OCI-LY3 (cell line): ENCODE measurements around the gene LCE3C.
"Not testable (repeated sequence)": the region's sequence is repeated elsewhere in the genome, so short reads cannot be mapped to it uniquely, and the experiment has no call there.

Experiments
- H2AFZ ChIP-seq: fragments of 200-600, 300-600 bp; shearing (Covaris generic); 2 replicates; pipeline ENCODE4 v1.6.0; 2014; ENCODE audit warnings: antibody characterized with exemption, low read depth, low read length
- H3K27ac ChIP-seq: fragments of 200-600, 300-600 bp; sonication (generic); 2 replicates; pipeline ENCODE4 v1.5.1; 2014; ENCODE audit warnings: mild to moderate bottlenecking, low read length, moderate library complexity, mixed read lengths
- H3K27me3 ChIP-seq: fragments of 200-600, 300-600 bp; sonication (generic); 2 replicates; pipeline ENCODE4 v1.6.1; 2014; ENCODE audit warnings: low read depth, low read length, mixed read lengths
- H3K36me3 ChIP-seq: fragments of 200-600, 300-600 bp; sonication (generic); replicated peaks from 2 replicates; pipeline ENCODE3; 2014; ENCODE audit warnings: low read depth, low read length, mixed read lengths
- H3K4me1 ChIP-seq: fragments of 300-600, 200-600 bp; sonication (generic); 2 replicates; pipeline ENCODE4 v1.6.1; 2014; ENCODE audit warnings: low read length, mixed read lengths
- H3K4me2 ChIP-seq: fragments of 200-600, 300-600 bp; sonication (generic); 2 replicates; pipeline ENCODE4 v1.6.1; 2014; ENCODE audit warnings: low read length, mixed read lengths
- H3K4me3 ChIP-seq: fragments of 300-600, 200-600 bp; sonication (generic); 2 replicates; pipeline ENCODE4 v1.5.1; 2014; ENCODE audit warnings: antibody characterized with exemption, mild to moderate bottlenecking, low read length, moderate library complexity
- H3K79me2 ChIP-seq: fragments of 300-600, 200-600 bp; shearing (Covaris generic); 2 replicates; pipeline ENCODE4 v1.6.1; 2014; ENCODE audit warnings: mild to moderate bottlenecking, low read length, mixed read lengths
- H3K9ac ChIP-seq: fragments of 300-600, 200-600 bp; shearing (Covaris generic); 2 replicates; pipeline ENCODE4 v1.6.0; 2014; ENCODE audit warnings: mild to moderate bottlenecking, low read length, moderate library complexity
- H3K9me3 ChIP-seq: fragments of 200-600, 300-600 bp; shearing (Covaris generic); 2 replicates; pipeline ENCODE4 v1.6.1; 2014; ENCODE audit warnings: low read length, mixed read lengths; ENCODE audit not compliant: insufficient read depth
- H4K20me1 ChIP-seq: fragments of 200-600, 300-600 bp; sonication (generic); 2 replicates; pipeline ENCODE4 v1.6.1; 2016; ENCODE audit warnings: low read length, mixed read lengths; ENCODE audit not compliant: insufficient read depth
- CTCF ChIP-seq: fragments of 200-600, 300-600 bp; sonication (generic); IDR thresholded peaks from 2 replicates; pipeline ENCODE4 v1.5.1; 2014; ENCODE audit warnings: antibody characterized with exemption, low read length, low read depth
- EZH2phosphoT487 ChIP-seq: fragments of 200-600 bp; shearing (Covaris generic); IDR thresholded peaks from 2 replicates; pipeline ENCODE4 v1.6.1; 2018; ENCODE audit warnings: antibody characterized with exemption, mixed run types, low read depth

Gene LCE3C

GRCh38 chr1:152577168-152577567 lies 22.9 kb upstream of the LCE3C start:
- H3K9me3 ChIP-seq, result no peaks in the 10 kb centered on the region
- H2AFZ ChIP-seq, result no peak overlapping the region
- H3K79me2 ChIP-seq, result no peaks in the 10 kb centered on the region
- TF ChIP-seq CTCF (no peak), EZH2phosphoT487 (no peak)
- H3K36me3 ChIP-seq, result no peaks in the 10 kb centered on the region
- H3K4me3 ChIP-seq, result no peak overlapping the region
- no peak overlapping the region for H3K9ac ChIP-seq
- peaks cover 26% of the 10 kb centered on the region for H3K27me3 ChIP-seq
- H3K4me1 ChIP-seq, result peaks cover 17% of the 10 kb centered on the region
- H3K4me2 ChIP-seq, result peak overlapping the region; percentile 19
- no peaks in the 10 kb centered on the region for H4K20me1 ChIP-seq
- H3K27ac ChIP-seq, result no peak overlapping the region

GRCh38 chr1:152579526-152579925 lies 20.5 kb upstream of the LCE3C start:
- not testable (repeated sequence) for H3K27me3 ChIP-seq, H3K79me2 ChIP-seq, H4K20me1 ChIP-seq, H3K27ac ChIP-seq, H3K9me3 ChIP-seq, H3K4me3 ChIP-seq, H3K9ac ChIP-seq, H3K4me2 ChIP-seq, H2AFZ ChIP-seq, H3K36me3 ChIP-seq
- peaks cover 17% of the 10 kb centered on the region for H3K4me1 ChIP-seq

GRCh38 chr1:152580433-152580832 lies 19.6 kb upstream of the LCE3C start, which contains the start of gene LCE3D:
LCE3D (minus strand) TSS chr1:152580516; CDS start chr1:152579936, 580 bp downstream.
- H3K9ac ChIP-seq, result no peak within 1 kb of the TSS
- H3K27me3 ChIP-seq, result no peaks in the 10 kb centered on the region
- H4K20me1 ChIP-seq, result no peaks in the 10 kb centered on the region
- no peaks in the 10 kb centered on the region for H3K36me3 ChIP-seq
- no peak within 1 kb of the TSS for H3K4me2 ChIP-seq
- H3K79me2 ChIP-seq, result no peaks in the 10 kb centered on the region
- no peaks in the 10 kb centered on the region for H3K9me3 ChIP-seq
- peaks cover 17% of the 10 kb centered on the region for H3K4me1 ChIP-seq
- H3K4me3 ChIP-seq, result no peak within 1 kb of the TSS
- no peak within 1 kb of the TSS for H2AFZ ChIP-seq
- no peak within 1 kb of the TSS for H3K27ac ChIP-seq
- TF ChIP-seq EZH2phosphoT487, result no peak
- no peak for TF ChIP-seq CTCF

- H3K27me3 ChIP-seq, result no peaks in the 10 kb centered on the region
- no peak overlapping the region for H3K4me2 ChIP-seq
- peaks cover 7% of the 10 kb centered on the region for H3K4me1 ChIP-seq
- H3K9ac ChIP-seq, result no peak overlapping the region
- no peaks in the 10 kb centered on the region for H3K79me2 ChIP-seq
- no peaks in the 10 kb centered on the region for H3K36me3 ChIP-seq
- TF ChIP-seq CTCF (no peak), EZH2phosphoT487 (no peak)
- no peaks in the 10 kb centered on the region for H4K20me1 ChIP-seq
- no peak overlapping the region for H3K27ac ChIP-seq
- H3K4me3 ChIP-seq, result no peak overlapping the region
- no peaks in the 10 kb centered on the region for H3K9me3 ChIP-seq
- no peak overlapping the region for H2AFZ ChIP-seq
Observed at GRCh38 chr1:152582647-152583046, 17.4 kb upstream of the LCE3C start.

GRCh38 chr1:152585586-152585985 lies 14.4 kb upstream of the LCE3C start:
- no peak overlapping the region for H2AFZ ChIP-seq
- no peaks in the 10 kb centered on the region for H3K27me3 ChIP-seq
- no peaks in the 10 kb centered on the region for H3K4me1 ChIP-seq
- H3K9ac ChIP-seq, result no peak overlapping the region
- H3K36me3 ChIP-seq, result no peaks in the 10 kb centered on the region
- H3K27ac ChIP-seq, result no peak overlapping the region
- H4K20me1 ChIP-seq, result no peaks in the 10 kb centered on the region
- no peaks in the 10 kb centered on the region for H3K9me3 ChIP-seq
- H3K79me2 ChIP-seq, result no peaks in the 10 kb centered on the region
- TF ChIP-seq EZH2phosphoT487, result no peak
- TF ChIP-seq CTCF, result peak; percentile 32
- H3K4me3 ChIP-seq, result no peak overlapping the region
- H3K4me2 ChIP-seq, result no peak overlapping the region
